Retinal pigment epithelial cell (primary cell): ENCODE data around the gene COL6A2.

Experiments
- DNase-seq: peaks from one replicate; pipeline ENCODE4 v3.0.0-alpha.2; 2010; ENCODE audit warnings: low read depth
- H3K4me3 ChIP-seq: 2 replicates; pipeline ENCODE4 v1.5.1; 2011; ENCODE audit warnings: mild to moderate bottlenecking, low read length, control low read depth, moderate library complexity
- CTCF ChIP-seq: conservative IDR thresholded peaks from 2 replicates; pipeline ENCODE4 v1.5.1; 2011; ENCODE audit warnings: low read depth, low read length, control low read depth, inconsistent platforms

COL6A2 gene

GRCh38 chr21:46065215-46065913, 32.5 kb upstream of the COL6A2 start:
- DNase-seq = no peak
- TF ChIP-seq CTCF = no peak
- H3K4me3 ChIP-seq = no peak overlapping the region

- no peak for TF ChIP-seq CTCF
- H3K4me3 ChIP-seq = no peak overlapping the region
- DNase-seq = no peak
Measured at GRCh38 chr21:46065914-46066551, 31.9 kb upstream of the COL6A2 start.

GRCh38 chr21:46066591-46067331, 31.2 kb upstream of the COL6A2 start:
- no peak overlapping the region for H3K4me3 ChIP-seq
- no peak for TF ChIP-seq CTCF
- DNase-seq = no peak

GRCh38 chr21:46067505-46068201, 30.3 kb upstream of the COL6A2 start:
- no peak overlapping the region for H3K4me3 ChIP-seq
- no peak for DNase-seq

GRCh38 chr21:46068516-46069079, 29.3 kb upstream of the COL6A2 start:
- no peak overlapping the region for H3K4me3 ChIP-seq
- TF ChIP-seq CTCF = no peak
- DNase-seq = no peak

More at GRCh38 chr21:46067505-46068201, 30.3 kb upstream of the COL6A2 start:
- no peak for TF ChIP-seq CTCF

GRCh38 chr21:46069166-46069565, 28.7 kb upstream of the COL6A2 start:
- TF ChIP-seq CTCF = no peak
- H3K4me3 ChIP-seq = no peak overlapping the region
- DNase-seq = no peak
